Epithelial cell of proximal tubule (primary cell): Measurements from ENCODE around the gene AOC1. TPM values are rescaled to one million over a fixed set of nuclear protein-coding genes. Genes with fewer than 3 reads are reported as not detected.

ENCODE experiments used
- DNase-seq: peaks from one replicate; pipeline ENCODE4 v3.0.0-alpha.2; 2011; ENCODE audit warnings: low read depth
- H3K4me3 ChIP-seq: 2 replicates; pipeline ENCODE4 v1.5.1; 2011; ENCODE audit warnings: low read depth, mild to moderate bottlenecking, low read length
- total RNA-seq: library from RNA; depleted of rRNA; stranded (reverse); fragments of >200 nt; gene quantifications from 2 replicates; pipeline ENCODE4 v1.2.3, GENCODE V29; 2015
- TF ChIP-seq, protein P1 (sequence below): conservative IDR thresholded peaks from 2 replicates; pipeline ENCODE4 v1.5.1; 2012; ENCODE audit warnings: low read depth, mild to moderate bottlenecking, low read length

AOC1 gene
- total RNA-seq, 1 donor from 2014 or later, result 2.8 TPM

DNA sequence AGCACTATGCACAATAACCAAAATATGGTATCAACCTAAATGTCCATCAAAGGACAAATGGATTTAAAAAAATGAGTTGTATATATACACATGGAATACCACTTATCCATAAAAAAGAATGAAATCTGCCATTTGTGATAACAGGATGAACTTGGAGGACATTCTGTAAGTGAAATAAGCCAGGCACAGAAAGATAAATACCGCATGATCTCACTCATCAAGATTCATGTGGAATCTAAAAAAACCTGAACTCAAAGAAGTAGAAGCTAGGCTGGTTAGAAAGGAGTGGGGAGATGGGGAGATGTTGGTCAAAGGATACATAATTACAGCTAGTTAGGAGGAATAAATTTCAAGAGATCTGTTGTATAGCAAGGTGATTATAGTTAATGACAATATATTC, 17.3 kb upstream of the AOC1 start:
- no peak for DNase-seq
- TF ChIP-seq, protein P1, sequence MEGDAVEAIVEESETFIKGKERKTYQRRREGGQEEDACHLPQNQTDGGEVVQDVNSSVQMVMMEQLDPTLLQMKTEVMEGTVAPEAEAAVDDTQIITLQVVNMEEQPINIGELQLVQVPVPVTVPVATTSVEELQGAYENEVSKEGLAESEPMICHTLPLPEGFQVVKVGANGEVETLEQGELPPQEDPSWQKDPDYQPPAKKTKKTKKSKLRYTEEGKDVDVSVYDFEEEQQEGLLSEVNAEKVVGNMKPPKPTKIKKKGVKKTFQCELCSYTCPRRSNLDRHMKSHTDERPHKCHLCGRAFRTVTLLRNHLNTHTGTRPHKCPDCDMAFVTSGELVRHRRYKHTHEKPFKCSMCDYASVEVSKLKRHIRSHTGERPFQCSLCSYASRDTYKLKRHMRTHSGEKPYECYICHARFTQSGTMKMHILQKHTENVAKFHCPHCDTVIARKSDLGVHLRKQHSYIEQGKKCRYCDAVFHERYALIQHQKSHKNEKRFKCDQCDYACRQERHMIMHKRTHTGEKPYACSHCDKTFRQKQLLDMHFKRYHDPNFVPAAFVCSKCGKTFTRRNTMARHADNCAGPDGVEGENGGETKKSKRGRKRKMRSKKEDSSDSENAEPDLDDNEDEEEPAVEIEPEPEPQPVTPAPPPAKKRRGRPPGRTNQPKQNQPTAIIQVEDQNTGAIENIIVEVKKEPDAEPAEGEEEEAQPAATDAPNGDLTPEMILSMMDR, result no peak
- H3K4me3 ChIP-seq, result no peak overlapping the region

DNA sequence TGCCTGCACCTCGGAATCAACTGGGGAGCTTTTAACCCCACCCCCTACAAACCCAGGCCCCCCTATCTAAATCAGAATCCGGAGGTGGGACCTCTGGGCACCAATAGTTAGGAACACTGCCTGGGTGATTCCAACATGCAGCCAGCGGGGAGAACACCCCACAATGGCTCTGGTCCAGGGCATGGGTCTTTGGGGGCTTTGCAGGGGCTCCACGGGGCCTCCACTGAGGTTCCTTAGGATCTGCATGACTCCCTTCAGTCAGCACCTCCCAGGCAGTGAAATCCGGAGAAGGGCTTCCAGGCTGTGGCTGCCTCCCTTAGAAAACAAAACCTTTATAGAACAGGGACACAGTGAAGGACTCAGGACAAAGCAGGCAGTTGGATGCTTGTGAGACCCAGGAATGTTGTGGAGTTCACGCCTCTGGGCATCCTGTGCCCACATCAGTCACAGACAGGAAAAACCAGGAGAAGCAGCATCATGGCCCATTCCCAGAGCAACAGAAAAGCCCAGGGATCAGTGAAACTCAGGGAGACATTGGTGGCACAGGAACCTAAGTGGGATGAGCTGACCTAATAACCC, 16.5 kb upstream of the AOC1 start:
- DNase-seq, result no peak
- no peak overlapping the region for H3K4me3 ChIP-seq
- TF ChIP-seq, protein P1, result no peak

DNA sequence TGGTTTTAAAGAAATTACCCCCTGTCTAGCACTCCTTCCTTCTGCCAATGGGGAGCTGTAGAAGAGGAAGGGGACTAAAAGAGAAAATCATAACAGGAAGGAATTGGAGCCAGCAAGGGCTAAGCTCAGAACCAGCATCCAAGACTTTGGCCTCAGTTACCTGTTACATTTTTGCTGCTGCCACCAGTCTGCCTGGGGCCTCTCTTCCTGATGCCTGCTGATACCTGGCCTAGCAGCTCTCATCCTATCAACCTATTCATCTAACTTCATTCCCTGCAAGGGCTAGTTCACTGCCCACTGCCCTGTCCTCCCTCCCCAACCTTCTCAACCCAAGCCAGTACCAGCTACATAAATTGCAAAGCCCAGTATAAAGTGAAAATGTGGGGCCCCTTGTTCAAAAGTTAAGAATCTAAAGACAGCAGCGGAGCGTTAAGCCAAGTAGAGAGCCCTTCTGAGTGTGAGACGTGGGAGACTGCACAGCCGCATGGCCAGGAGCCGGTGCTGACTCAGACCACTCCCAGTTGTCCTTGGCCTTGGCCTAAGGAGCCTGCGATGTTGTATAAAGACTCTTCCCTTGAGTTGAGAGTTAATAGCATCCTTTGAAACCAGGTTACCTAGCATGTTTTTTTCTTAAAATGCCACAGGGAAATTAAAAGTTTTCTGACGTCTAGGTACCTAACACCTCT, 13.2 kb upstream of the AOC1 start:
- DNase-seq, result no peak
- no peak overlapping the region for H3K4me3 ChIP-seq
- TF ChIP-seq, protein P1, result no peak

DNA sequence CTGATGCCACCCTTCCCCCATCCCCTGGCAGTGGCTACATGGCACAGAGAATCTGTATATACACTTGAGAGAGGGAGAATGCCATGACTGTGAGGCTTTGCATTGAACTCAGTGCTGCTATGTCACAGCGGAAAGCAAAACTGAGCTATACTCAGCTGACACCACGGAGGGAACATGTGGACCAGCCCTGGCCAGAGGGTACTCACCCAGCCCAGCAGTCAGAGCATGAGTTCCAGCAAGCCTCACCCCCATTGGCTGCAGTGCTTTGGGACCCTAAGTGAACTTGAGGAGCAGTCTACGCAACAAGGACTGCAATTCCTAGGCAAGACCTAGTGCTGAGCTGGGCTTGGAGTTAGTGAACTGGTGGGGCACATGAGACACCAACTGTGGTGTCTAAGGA, 10.3 kb upstream of the AOC1 start:
- TF ChIP-seq, protein P1, result no peak
- DNase-seq, result no peak
- no peak overlapping the region for H3K4me3 ChIP-seq

DNA sequence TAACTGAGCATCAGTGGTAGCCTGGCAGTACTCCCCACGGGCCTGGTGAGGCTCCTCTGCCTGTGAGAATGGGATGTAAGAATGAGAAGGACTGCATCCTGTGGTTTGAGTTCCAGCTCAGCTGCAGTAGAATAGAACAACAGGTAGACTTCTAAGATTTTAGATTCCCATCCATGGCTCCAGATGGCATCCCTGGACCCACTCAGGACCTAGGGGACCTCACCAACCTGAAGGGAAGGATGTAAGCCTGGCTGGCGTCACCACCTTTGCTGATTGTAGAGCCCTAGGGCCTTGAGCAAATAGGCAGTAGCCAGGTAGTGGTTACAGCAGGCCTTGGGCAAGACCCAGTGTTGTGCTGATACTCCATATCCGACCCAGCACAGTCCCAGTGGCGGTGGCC, 9.6 kb upstream of the AOC1 start:
- TF ChIP-seq, protein P1, result no peak

DNA sequence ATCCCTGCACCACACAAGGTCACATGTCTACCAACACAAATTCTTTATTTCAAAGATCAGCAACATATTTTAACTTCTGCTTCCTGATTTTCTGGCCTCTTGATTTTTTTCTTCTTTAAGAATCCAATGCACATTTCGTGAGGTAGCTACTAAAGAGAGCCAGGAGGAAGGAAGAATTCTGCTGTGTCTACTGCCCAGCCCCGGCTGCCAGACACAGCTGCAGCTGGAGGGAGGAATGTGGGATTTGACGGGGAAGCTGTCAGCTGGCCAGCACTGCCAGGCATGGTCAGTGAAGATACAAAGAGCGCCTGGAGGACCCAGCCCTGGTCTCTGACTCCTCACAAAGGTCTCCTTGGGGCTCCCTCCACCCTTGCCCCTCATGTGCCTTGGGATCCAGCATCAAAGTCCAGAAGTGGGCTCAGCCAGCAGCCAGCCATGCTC, 6.9 kb upstream of the AOC1 start:
- TF ChIP-seq, protein P1, result no peak
- no peak for DNase-seq
- no peak overlapping the region for H3K4me3 ChIP-seq

More for the DNA sequence above, 9.6 kb upstream of the AOC1 start:
- no peak for DNase-seq
- no peak overlapping the region for H3K4me3 ChIP-seq
